ENCODE measurements around the gene FHAD1.

- TF ChIP-seq ZNF8 (CRISPR knock-in tag; IDR thresholded peaks at IDR 0.05) (no peak), ISL1 (CRISPR knock-in tag; IDR thresholded peaks at IDR 0.05) (no peak), PATZ1 (CRISPR knock-in tag; IDR thresholded peaks at IDR 0.05; ENCODE audit: borderline replicate concordance) (no peak)
Measured at GRCh38 chr1:15436881-15437442, 189.9 kb downstream of the FHAD1 start.

Data from SK-N-SH treated with all-trans-retinoic acid at 6 μM for 48 hours (cell line).